HG02852 (cell line): ENCODE data around the gene CPTP.

Experiments used
- ATAC-seq: cut with Tn5 transposase; IDR thresholded peaks from one replicate; pipeline ENCODE4 v1.9.1; 2021; ENCODE audit warnings: mild to moderate bottlenecking, moderate library complexity; ENCODE audit not compliant: unreplicated experiment

CPTP gene

GRCh38 chr1:1291548-1292441 lies 32.8 kb upstream of the CPTP start:
- no peak for ATAC-seq

GRCh38 chr1:1292442-1292779 lies 32.2 kb upstream of the CPTP start:
- no peak for ATAC-seq

GRCh38 chr1:1292851-1293250 lies 31.8 kb upstream of the CPTP start:
- no peak for ATAC-seq

GRCh38 chr1:1293263-1294249 lies 31.0 kb upstream of the CPTP start:
- ATAC-seq = no peak

GRCh38 chr1:1294250-1294890 lies 30.2 kb upstream of the CPTP start:
- no peak for ATAC-seq

GRCh38 chr1:1295154-1295923 lies 29.3 kb upstream of the CPTP start:
- ATAC-seq = no peak

- no peak for ATAC-seq
These were observed 28.2 kb upstream of the CPTP start for GRCh38 chr1:1296070-1297061.

- ATAC-seq = no peak
These were observed 26.7 kb upstream of the CPTP start for GRCh38 chr1:1297802-1298424.

GRCh38 chr1:1298861-1299685 lies 25.5 kb upstream of the CPTP start:
- ATAC-seq = no peak

- no peak for ATAC-seq
These were observed 24.8 kb upstream of the CPTP start for GRCh38 chr1:1299686-1300351.

- no peak for ATAC-seq
These were observed 24.3 kb upstream of the CPTP start for GRCh38 chr1:1300352-1300739.

- ATAC-seq = no peak
These were observed 22.6 kb upstream of the CPTP start for GRCh38 chr1:1302006-1302430.

- ATAC-seq = no peak
These were observed 21.6 kb upstream of the CPTP start for GRCh38 chr1:1302951-1303509.

GRCh38 chr1:1303736-1304135 lies 20.9 kb upstream of the CPTP start:
- no peak for ATAC-seq

GRCh38 chr1:1304331-1305299 lies 20.0 kb upstream of the CPTP start:
- no peak for ATAC-seq
